MM.1S (cell line): Measurements from ENCODE around the gene MRPL23.

Experiments
- CTCF ChIP-seq: fragments of 300-600 bp; sonication (generic); IDR thresholded peaks from 2 replicates; pipeline ENCODE4 v1.5.1; 2016; ENCODE audit warnings: antibody characterized with exemption, low read length, mixed read lengths
- EZH2phosphoT487 ChIP-seq: fragments of 300-600 bp; sonication (generic); IDR thresholded peaks from 2 replicates; pipeline ENCODE4 v1.6.1; 2018; ENCODE audit warnings: antibody characterized with exemption, low read length

GRCh38 chr11:2004466-2004865 lies 57.3 kb downstream of the MRPL23 start:
- TF ChIP-seq CTCF (no peak), EZH2phosphoT487 (no peak)
